H9 (cell line): ENCODE measurements around the gene C1orf159. TPM values are rescaled to one million over a fixed set of nuclear protein-coding genes. Genes with fewer than 3 reads are reported as not detected.

Source experiments
- DNase-seq: peaks from one replicate; pipeline ENCODE4 v3.0.0-alpha.2; 2017
- H2AFZ ChIP-seq: one replicate; pipeline ENCODE4 v1.6.1; 2013; ENCODE audit warnings: mild to moderate bottlenecking, low read length, control low read depth, moderate library complexity
- H2AK5ac ChIP-seq: 2 replicates; pipeline ENCODE4 v1.6.1; 2013; ENCODE audit warnings: low read length, control low read depth, mixed read lengths; ENCODE audit not compliant: insufficient read length
- H2BK120ac ChIP-seq: one replicate; pipeline ENCODE4 v1.6.1; 2013; ENCODE audit warnings: low read depth, mild to moderate bottlenecking, low read length, control low read depth, inconsistent platforms; ENCODE audit not compliant: poor library complexity, severe bottlenecking
- H2BK12ac ChIP-seq: 2 replicates; pipeline ENCODE4 v1.6.1; 2013; ENCODE audit warnings: low read length, control low read depth, mixed read lengths, low read depth; ENCODE audit not compliant: insufficient read length
- H2BK15ac ChIP-seq: 2 replicates; pipeline ENCODE4 v1.6.1; 2013; ENCODE audit warnings: low read depth, low read length, control low read depth
- H2BK20ac ChIP-seq: one replicate; pipeline ENCODE4 v1.6.1; 2013; ENCODE audit warnings: low read depth, mild to moderate bottlenecking, low read length, control low read depth, inconsistent platforms; ENCODE audit not compliant: poor library complexity, severe bottlenecking
- H2BK5ac ChIP-seq: 2 replicates; pipeline ENCODE4 v1.6.1; 2013; ENCODE audit warnings: low read length, control low read depth, mixed read lengths; ENCODE audit not compliant: insufficient read length
- H3K14ac ChIP-seq: 2 replicates; pipeline ENCODE4 v1.6.1; 2013; ENCODE audit warnings: low read length, control low read depth; ENCODE audit not compliant: insufficient read depth
- H3K18ac ChIP-seq: 2 replicates; pipeline ENCODE4 v1.6.1; 2013; ENCODE audit warnings: low read depth, mild to moderate bottlenecking, mixed read lengths, low read length, control low read depth; ENCODE audit not compliant: insufficient read length
- H3K23ac ChIP-seq: 2 replicates; pipeline ENCODE4 v1.6.1; 2013; ENCODE audit warnings: low read length, control low read depth, mixed read lengths, low read depth; ENCODE audit not compliant: insufficient read length
- H3K23me2 ChIP-seq: 2 replicates; pipeline ENCODE4 v1.6.1; 2013; ENCODE audit warnings: low read depth, mild to moderate bottlenecking, mixed read lengths, low read length, control low read depth; ENCODE audit not compliant: insufficient read length, poor library complexity, severe bottlenecking
- H3K27ac ChIP-seq: 2 replicates; pipeline ENCODE4 v1.5.1; 2013; ENCODE audit warnings: low read length, control low read depth, mixed read lengths, low read depth; ENCODE audit not compliant: insufficient read length
- H3K27me3 ChIP-seq: 2 replicates; pipeline ENCODE4 v1.6.1; 2013; ENCODE audit warnings: low read length, control low read depth, inconsistent platforms; ENCODE audit not compliant: insufficient read depth
- H3K4ac ChIP-seq: 2 replicates; pipeline ENCODE4 v1.6.1; 2013; ENCODE audit warnings: low read depth, mild to moderate bottlenecking, control low read depth, inconsistent platforms, low read length, moderate library complexity
- H3K4me1 ChIP-seq: 2 replicates; pipeline ENCODE4 v1.6.1; 2013; ENCODE audit warnings: low read length, control low read depth, inconsistent platforms; ENCODE audit not compliant: insufficient read depth
- H3K4me2 ChIP-seq: 2 replicates; pipeline ENCODE4 v1.6.1; 2013; ENCODE audit warnings: low read length, control low read depth, mixed read lengths; ENCODE audit not compliant: insufficient read length, insufficient read depth
- H3K56ac ChIP-seq: 2 replicates; pipeline ENCODE4 v1.6.1; 2013; ENCODE audit warnings: low read depth, mild to moderate bottlenecking, mixed read lengths, low read length, control low read depth; ENCODE audit not compliant: insufficient read length
- H3K79me1 ChIP-seq: 2 replicates; pipeline ENCODE4 v1.6.1; 2013; ENCODE audit warnings: low read depth, mild to moderate bottlenecking, moderate library complexity, low read length, control low read depth, inconsistent platforms; ENCODE audit not compliant: insufficient read depth, poor library complexity, severe bottlenecking
- H3K79me2 ChIP-seq: 2 replicates; pipeline ENCODE4 v1.6.1; 2013; ENCODE audit warnings: low read length, control low read depth, inconsistent platforms; ENCODE audit not compliant: insufficient read depth
- H3K9ac ChIP-seq: 2 replicates; pipeline ENCODE4 v1.6.1; 2013; ENCODE audit warnings: low read length, control low read depth, mixed read lengths; ENCODE audit not compliant: insufficient read length; ENCODE audit errors: extremely low read depth
- H3K9me3 ChIP-seq: one replicate; pipeline ENCODE4 v1.6.1; 2013; ENCODE audit warnings: low read depth, low read length, inconsistent platforms; ENCODE audit not compliant: control insufficient read depth
- H3T11ph ChIP-seq: one replicate; pipeline ENCODE4 v1.6.1; 2013; ENCODE audit warnings: mild to moderate bottlenecking, low read length, control low read depth, inconsistent platforms
- H4K20me1 ChIP-seq: one replicate; pipeline ENCODE4 v1.6.1; 2013; ENCODE audit not compliant: control insufficient read depth, insufficient read length, insufficient read depth
- H4K5ac ChIP-seq: 2 replicates; pipeline ENCODE4 v1.6.1; 2013; ENCODE audit warnings: low read depth, mild to moderate bottlenecking, mixed read lengths, low read length, control low read depth; ENCODE audit not compliant: insufficient read length
- H4K8ac ChIP-seq: replicated peaks from 2 replicates; pipeline ENCODE4 v1.6.1; 2013; ENCODE audit warnings: low read length, control low read depth, mixed read lengths, low read depth; ENCODE audit not compliant: insufficient read length
- H4K91ac ChIP-seq: 2 replicates; pipeline ENCODE4 v1.6.1; 2013; ENCODE audit warnings: low read depth, mild to moderate bottlenecking, moderate library complexity, mixed read lengths, low read length, control low read depth; ENCODE audit not compliant: insufficient read length
- H3K27ac Mint-ChIP-seq, 3 experiments: 2 replicates in 2 of 3; 3 replicates in 1 of 3; pipeline ENCODE4 v1.8.0; 2020 to 2021; ENCODE audit warnings: mixed read lengths in 3 of 3, mild to moderate bottlenecking in 1 of 3, moderate library complexity in 1 of 3
- H3K27me3 Mint-ChIP-seq: 2 replicates; pipeline ENCODE4 v1.8.0; 2021; ENCODE audit warnings: low read depth, mild to moderate bottlenecking, moderate library complexity, mixed read lengths
- H3K36me3 Mint-ChIP-seq, 3 experiments: 2 replicates in 2 of 3; 3 replicates in 1 of 3; pipeline ENCODE4 v1.8.0; 2020 to 2021; ENCODE audit warnings: low read depth in 3 of 3, mixed read lengths in 3 of 3; ENCODE audit not compliant: insufficient read depth in 1 of 3
- H3K4me1 Mint-ChIP-seq, 2 experiments: 2 replicates each; pipeline ENCODE4 v1.8.0; 2020; ENCODE audit warnings: mixed read lengths in 2 of 2
- H3K4me3 Mint-ChIP-seq, 2 experiments: 2 replicates in 1 of 2; 3 replicates in 1 of 2; pipeline ENCODE4 v1.8.0; 2020 to 2021; ENCODE audit warnings: mild to moderate bottlenecking in 2 of 2, mixed read lengths in 2 of 2, moderate library complexity in 1 of 2
- H3K9me3 Mint-ChIP-seq, 2 experiments: 2 replicates in 1 of 2; 3 replicates in 1 of 2; pipeline ENCODE4 v1.8.0; 2020; ENCODE audit warnings: mild to moderate bottlenecking in 2 of 2, mixed read lengths in 2 of 2, moderate library complexity in 1 of 2
- WGBS: extraction: QIAGEN DNeasy Blood & Tissue Kit; methylation state at CpG from one replicate; pipeline ENCODE4 v1.1.7; 2013; ENCODE audit warnings: missing lambda C conversion rate, low lambda C conversion rate, mixed read lengths; ENCODE audit not compliant: insufficient read length; ENCODE audit errors: extremely low coverage; 5-methylcytosine and 5-hydroxymethylcytosine counted together
- total RNA-seq: library from RNA; stranded (reverse); gene quantifications from 2 replicates; pipeline ENCODE4 v1.2.1, GENCODE V29; 2021
- TF ChIP-seq, protein P1 (sequence below): fragments of 200-600 bp; sonication (generic); conservative IDR thresholded peaks from 3 replicates; pipeline ENCODE4 v1.8.0; 2021; ENCODE audit warnings: antibody characterized with exemption, mild to moderate bottlenecking

Gene C1orf159
- total RNA-seq, 1 experiment from 2014 or later = 12.3 TPM

DNA sequence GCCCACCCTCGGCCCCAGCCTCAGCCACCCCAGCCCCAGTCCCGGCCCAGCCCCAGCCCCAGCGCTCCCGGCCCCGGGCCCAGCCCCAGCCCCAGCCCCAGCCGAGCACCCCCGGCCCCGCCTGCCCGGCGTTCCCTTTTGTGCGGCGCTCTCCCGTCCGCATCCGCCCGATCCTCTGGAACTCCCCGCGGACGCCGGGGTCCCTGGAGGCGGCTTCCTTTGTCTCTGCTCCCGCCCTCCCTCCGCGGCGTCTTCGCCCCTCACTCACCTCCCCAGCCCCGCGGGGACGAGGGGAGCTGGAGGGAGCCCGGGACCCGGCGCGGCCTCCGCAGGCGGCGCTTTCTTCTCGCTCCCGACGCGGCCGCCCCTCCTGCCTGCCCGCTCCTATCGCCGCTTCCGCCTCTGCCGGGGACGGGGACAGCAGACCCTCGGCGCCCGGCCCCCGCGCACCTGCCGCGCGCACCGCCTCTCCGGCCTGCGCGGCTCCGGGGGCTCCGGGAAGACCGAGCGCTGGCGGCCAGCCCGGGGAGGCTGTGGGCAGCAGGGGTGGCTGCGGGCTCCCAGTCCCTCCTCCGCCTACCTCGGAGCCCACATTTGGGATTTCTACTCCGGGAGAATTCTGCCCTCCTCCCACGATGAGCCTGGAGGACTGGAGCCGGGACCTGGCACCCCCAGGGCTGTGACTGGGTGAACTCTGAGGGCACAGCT is 82.0 kb downstream of the C1orf159 start:
- Histone ChIP-seq H2BK20ac (no peak overlapping the region), H2AFZ (no peak overlapping the region), H3K9ac (no peak overlapping the region), H3K79me1 (no peaks in the 10 kb centered on the region), H2AK5ac (no peak overlapping the region), H3K56ac (no peak overlapping the region), H3K27me3 (no peaks in the 10 kb centered on the region; the same call in 1 of the 2 replicates), H3K27ac (no peak overlapping the region), H3K4ac (no peak overlapping the region), H3K18ac (peak overlapping the region; percentile 9), H2BK15ac (no peak overlapping the region), H3K9me3 (no peaks in the 10 kb centered on the region), H3K23me2 (peaks cover 10% of the 10 kb centered on the region), H3K4me1 (peaks cover 4% of the 10 kb centered on the region; the same call in 1 of the 2 replicates), H4K8ac (no peak overlapping the region), H3K79me2 (no peaks in the 10 kb centered on the region), H3K4me2 (peak overlapping the region; percentile 29), H3K14ac (no peak overlapping the region), H4K5ac (no peak overlapping the region), H2BK120ac (no peak overlapping the region), H2BK5ac (no peak overlapping the region), H4K91ac (no peak overlapping the region), H3K23ac (no peak overlapping the region), H3T11ph (no peak overlapping the region), H4K20me1 (no peaks in the 10 kb centered on the region), H2BK12ac (no peak overlapping the region)
- Mint-ChIP-seq H3K27me3 (peaks cover 43% of the 10 kb centered on the region), H3K4me1 (peaks cover 10 to 20% of the 10 kb centered on the region in 2 experiments), H3K36me3 (peaks cover 6 to 18% (median 17%) of the 10 kb centered on the region in 3 experiments; a peak in 6 of 7 replicates), H3K4me3 (peak overlapping the region; percentile 60 to 82; a peak in 4 of 5 replicates), H3K9me3 (no peaks in the 10 kb centered on the region), H3K27ac (no peak overlapping the region)
- DNase-seq = no peak
- WGBS = no CpG with 5 or more reads among the region's 71 CpGs
- TF ChIP-seq, protein P1, sequence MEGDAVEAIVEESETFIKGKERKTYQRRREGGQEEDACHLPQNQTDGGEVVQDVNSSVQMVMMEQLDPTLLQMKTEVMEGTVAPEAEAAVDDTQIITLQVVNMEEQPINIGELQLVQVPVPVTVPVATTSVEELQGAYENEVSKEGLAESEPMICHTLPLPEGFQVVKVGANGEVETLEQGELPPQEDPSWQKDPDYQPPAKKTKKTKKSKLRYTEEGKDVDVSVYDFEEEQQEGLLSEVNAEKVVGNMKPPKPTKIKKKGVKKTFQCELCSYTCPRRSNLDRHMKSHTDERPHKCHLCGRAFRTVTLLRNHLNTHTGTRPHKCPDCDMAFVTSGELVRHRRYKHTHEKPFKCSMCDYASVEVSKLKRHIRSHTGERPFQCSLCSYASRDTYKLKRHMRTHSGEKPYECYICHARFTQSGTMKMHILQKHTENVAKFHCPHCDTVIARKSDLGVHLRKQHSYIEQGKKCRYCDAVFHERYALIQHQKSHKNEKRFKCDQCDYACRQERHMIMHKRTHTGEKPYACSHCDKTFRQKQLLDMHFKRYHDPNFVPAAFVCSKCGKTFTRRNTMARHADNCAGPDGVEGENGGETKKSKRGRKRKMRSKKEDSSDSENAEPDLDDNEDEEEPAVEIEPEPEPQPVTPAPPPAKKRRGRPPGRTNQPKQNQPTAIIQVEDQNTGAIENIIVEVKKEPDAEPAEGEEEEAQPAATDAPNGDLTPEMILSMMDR = no peak
